NOMO-1 (cell line): Measurements from ENCODE around the gene KCNQ1.

Experiments used
- DNase-seq, 2 experiments: peaks; one replicate each; lab custom pipeline; 2025; ENCODE audit not compliant: unreplicated experiment in 2 of 2; lab: John Stamatoyannopoulos, UW

The KCNQ1 gene

DNA sequence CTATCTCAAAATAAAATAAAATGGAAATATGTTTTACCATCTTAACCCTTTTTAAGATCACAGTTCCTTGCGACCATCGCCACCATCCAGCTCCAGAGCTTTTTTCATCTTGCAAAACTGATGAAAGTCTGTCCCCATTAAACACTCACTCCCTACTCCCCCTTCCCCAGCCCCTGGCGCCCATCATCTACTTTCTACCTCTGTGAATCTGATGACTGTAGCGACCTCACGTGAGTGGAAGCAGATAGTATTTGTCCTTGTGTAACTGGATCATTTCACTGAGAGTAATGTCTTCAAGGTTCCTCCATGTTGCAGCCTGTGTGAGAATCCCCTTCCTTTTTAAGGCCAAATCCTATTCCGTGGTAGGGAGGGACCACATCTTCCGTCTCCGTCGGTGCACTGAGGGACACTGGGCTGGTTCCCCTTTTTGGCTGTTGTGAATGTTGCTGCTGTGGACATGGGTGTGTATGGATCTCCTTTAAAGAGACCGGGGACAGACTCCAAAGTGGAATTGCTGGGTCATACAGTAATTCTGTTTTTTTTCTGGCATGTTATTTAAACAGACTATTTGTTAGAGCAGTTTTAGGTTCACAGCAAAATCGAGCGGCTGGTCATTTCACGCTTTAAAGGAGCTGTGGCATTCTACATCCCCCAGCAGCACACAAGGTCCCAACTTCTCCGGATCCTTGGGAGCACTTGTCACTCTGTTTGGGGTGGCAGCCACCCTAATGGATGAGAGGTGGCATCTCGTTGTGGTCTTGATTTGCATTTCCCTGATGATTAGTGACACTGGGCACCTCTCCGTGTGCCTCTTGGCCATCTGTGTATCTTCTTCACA is 120.0 kb downstream of the KCNQ1 start:
- no peak for DNase-seq

DNA sequence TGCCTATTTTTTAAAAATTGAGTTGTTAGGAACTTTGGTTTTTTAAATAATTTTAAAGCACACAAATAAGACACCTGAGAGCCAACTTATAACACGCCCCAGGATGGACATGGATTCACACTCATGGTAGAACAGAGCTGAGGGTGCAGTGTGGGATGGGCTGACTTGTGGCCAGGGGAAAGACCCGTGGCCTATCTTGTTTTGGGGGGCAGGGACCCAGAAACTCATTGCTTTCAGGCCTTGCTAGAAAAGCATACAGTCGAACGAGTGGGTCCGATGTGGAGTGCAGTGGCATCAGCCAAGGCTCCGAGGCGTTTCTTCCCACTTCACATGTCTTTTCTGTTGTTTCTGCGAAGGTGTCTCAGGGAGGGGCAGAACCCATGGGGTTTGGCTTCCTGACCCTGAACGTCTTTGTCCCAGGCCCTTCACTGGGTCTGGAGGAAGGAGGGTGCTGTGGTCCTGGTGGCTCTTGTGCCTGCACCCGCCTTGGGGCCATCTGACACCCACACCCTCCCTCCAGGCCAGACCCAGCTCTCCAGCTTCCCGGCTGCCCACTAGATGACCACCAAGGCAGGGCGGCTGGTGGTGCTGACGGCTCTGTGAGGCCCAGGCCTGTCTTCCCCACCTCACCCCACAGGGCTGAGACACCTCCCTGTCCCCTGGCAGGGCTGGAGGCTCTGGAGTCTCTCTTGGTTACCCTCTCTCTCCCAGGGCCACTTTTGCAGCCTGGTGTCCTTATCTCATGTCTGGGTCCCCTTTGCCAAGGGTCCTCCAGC is 120.8 kb downstream of the KCNQ1 start:
- DNase-seq = no peak

DNA sequence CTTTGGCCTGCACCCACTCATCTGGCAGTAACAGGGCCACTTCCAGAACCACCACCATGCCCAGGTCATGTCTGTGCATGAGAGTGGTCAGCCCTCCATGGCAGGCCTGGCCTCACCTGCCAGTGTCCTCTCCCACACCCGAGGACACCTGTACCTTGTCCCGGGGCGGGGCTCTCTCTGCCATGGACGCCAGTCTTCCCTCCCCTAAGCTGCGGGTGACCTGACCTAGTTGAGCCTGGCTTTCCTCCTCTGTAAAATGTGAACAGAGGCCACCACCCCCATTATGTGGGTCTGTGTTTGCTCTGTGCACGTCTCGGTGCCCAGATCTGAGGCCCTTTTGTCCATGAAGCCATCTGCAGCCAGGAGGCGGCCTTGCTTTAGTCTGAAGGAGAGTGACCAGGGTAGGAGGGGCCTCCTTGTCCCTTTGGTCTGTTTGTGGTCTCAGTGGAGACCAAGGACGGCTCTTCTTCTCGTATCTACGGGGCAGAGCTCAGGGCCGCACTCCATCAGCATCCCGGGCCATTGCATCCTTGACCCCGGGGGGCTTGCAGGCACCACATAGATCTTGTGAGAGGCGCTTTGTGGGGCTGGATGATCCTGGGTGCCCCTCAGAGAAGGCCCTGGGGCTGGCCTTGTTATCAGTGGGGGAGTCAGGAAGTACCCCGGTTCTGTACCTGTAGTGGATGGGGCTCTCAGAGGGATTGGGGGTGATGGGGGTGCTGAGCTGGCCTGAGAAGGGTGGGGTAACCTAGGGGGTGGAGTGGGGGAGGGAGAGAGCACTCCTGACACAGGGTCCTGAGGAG is 121.6 kb downstream of the KCNQ1 start:
- no peak for DNase-seq

DNA sequence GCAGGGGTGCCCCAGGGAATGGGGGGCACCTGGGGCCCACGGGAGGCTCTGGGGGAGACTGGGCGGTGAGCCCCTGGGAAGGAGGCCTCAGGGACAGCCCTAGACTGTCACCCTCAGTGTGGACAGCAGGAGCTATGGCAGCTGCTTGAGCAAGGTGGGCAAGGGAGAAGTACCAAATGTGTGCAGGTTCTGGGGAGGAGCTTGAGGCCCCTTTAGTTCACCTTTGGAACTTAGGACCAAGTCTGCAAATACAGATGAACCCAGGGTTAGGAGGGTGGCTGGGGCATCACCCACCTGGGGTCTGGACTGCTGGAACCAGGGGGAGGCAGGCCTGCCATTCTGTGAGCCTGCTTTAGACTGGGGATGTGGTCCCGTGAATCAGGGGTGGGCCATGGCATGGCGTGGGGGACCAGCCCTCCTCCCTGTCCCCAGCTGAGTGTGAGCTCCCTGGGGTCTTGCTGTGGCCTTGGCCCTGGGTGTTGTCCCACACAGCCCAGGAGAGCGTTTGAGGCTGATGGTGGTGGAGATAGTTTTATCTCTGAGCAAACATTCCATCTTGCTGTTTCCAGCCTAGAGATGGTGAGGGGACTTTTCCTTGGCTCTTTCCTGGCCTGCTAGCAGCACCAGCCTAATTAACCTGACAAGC is 122.3 kb downstream of the KCNQ1 start:
- no peak for DNase-seq

- no peak for DNase-seq
Observed at GRCh38 chr11:2569321-2569721, 124.5 kb downstream of the KCNQ1 start.

DNA sequence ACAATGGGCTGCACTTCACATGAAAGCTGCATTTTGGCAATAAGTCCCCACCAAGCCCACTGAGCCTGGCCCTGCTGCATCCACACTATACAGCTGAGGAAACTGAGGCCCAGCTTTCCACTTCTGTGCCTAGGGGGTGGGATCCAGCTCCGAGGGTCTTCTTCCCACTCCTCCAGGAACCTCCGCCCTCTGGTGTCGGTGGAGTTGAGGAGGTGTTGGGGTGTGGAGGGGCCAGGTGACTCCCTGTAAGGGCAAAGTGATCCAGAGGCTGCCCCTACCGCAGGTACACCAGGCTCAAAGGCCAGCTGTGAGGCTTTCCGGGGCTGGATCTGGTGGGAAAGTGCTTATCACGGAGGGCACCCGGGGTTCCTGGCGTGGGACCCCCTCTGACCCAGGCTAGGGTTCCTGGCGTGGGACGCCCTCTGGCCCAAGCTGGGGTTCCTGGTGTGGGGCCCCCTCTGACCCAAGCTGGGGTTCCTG is 125.0 kb downstream of the KCNQ1 start:
- no peak for DNase-seq

GRCh38 chr11:2570211-2570811 is 125.5 kb downstream of the KCNQ1 start:
- DNase-seq = no peak

- DNase-seq = no peak
Observed at GRCh38 chr11:2570841-2571597, 126.2 kb downstream of the KCNQ1 start.

GRCh38 chr11:2571598-2572281 is 126.9 kb downstream of the KCNQ1 start:
- no peak for DNase-seq

GRCh38 chr11:2572491-2573239 is 127.9 kb downstream of the KCNQ1 start:
- DNase-seq = no peak

DNA sequence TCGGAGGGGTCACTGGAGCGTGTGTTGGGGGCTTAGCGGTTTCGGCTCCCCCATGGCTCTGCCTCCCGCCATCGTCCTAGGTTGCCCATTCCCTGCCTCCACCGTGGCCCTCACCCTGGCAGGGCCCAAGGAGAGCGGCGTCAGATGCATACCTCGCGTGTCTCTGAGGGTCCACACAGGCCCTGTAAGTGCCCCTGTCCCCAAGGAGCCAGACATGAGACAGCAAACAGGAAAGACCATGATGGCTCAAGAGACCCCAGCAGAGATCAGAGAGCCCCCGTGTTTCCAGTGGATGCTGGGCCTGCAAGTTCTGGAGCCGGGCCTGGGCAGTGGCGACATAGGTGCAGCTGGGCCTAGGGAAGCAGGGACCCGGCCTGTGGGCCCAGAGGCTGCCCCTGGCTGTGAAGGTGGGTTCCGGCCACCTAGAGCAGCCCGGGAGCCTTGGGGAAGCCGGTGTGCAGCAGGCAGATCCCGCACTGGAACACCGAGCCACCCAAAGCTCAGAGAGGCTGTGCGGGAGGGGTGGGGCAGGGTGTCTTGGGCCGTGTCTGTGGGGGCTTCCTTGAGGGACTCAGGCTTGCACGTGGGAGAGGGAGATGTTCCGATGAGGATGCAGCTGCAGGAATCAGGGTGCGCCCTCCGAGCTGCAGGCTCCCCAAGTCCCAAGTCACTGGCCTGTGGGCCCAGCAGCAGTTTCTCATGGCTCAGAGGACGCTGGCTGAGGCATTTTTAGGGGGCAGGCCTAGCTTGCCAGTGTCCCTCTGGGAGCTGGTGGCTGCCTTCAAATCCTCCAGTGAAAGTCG is 128.6 kb downstream of the KCNQ1 start:
- DNase-seq = no peak

- DNase-seq = no peak
Observed at GRCh38 chr11:2574043-2574552, 129.3 kb downstream of the KCNQ1 start.

DNA sequence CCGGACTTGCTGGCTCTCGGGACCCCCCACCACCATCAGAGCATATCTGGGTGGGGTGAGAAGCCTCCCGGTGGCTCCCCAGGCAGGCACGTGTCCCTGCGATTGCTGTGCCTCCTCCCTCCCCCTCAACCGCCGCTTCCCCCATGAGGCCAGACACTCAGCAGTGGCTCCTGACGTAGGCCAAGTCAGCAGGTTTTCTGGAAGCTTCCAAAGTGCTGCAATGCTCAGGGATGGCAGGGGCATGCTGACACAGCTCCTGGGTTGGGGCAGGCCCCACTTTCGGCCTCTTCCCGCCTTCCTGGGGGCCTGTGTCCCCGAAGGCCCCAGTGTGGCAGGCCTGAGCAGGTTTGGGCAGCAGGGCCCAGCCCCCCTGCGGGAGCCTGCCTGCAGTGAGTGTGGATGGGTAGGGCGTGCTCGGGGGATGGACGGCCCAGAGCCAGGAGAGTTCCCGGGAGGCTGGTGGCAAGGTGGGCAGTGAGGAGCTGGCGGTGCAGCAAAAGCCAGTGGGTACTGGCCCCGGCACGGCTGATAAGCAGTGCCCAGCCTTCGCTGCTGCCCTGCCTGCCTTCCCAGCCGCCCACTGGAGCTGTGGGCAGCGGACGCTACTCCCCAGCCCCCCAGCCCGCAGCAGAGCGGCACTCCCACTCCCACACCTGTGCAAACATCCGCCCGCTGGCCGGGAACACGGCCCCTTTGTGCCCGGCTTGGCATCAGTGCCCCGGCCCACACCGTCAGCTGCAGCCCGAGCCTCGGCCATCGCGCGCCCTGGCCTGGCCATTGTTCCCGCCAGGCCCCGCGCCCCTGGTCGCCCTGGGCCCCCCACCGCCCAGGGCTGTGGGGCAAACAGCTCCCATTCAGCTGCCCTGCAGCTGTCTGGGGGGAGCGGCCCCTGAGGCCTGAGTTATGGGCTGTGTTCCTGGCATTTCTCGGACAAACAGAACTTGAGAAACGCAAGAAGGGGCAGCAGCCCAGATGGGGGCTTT is 130.0 kb downstream of the KCNQ1 start:
- DNase-seq = no peak

GRCh38 chr11:2575591-2576051 is 130.8 kb downstream of the KCNQ1 start:
- no peak for DNase-seq

DNA sequence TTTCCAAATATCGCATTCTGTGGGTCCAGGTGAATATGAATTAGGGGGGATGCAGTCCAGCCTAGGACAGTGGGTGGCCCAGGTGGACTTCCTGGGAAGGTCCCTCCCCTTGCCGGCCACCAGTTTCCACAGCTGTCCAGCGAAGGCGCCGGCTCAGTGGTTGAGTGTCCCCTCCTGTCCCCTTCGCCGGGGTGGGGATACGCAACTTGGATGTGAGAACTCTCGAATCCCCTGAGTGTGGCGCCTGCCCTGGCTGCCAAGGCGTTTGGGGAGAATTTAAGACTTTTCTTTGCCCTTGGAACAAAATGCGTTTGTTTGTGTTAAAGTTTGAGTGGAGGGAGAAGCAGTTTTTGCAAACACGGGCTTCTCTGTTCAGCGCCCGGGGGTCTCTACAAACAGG is 131.3 kb downstream of the KCNQ1 start:
- DNase-seq = no peak

DNA sequence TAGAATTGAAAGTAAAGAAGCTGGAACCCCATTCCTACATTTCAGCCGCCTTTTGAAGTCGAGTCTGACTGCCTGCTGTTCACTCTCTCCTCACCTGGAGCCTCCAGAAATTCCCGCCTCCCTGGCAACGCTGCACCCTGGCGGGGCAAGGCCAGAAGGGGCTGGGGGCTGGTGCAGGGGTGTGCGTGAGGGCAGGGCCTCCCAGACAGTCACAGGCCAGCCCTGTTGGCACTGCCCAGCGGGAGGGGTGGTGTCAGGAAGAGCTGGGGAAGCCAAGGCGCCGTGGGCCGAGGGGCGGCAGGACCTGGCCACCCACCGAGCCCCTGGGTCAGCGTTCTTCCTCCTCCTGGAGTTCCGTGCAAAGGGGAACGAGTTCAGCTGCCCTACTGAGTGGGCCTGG is 131.7 kb downstream of the KCNQ1 start:
- DNase-seq = no peak
